Dermis blood vessel endothelial cell (primary cell): Measurements from ENCODE around the gene OLFML1. TPM values are rescaled to one million over a fixed set of nuclear protein-coding genes. Genes with fewer than 3 reads are reported as not detected.

ENCODE experiments used
- DNase-seq: peaks from one replicate; pipeline ENCODE4 v3.0.0; 2010
- total RNA-seq: library from RNA; depleted of rRNA; stranded (reverse); fragments of >200 nt; gene quantifications from 2 replicates; pipeline ENCODE4 v1.2.3, GENCODE V29; 2014

The OLFML1 gene
- total RNA-seq, 1 donor from 2014 or later, result not detected

DNA sequence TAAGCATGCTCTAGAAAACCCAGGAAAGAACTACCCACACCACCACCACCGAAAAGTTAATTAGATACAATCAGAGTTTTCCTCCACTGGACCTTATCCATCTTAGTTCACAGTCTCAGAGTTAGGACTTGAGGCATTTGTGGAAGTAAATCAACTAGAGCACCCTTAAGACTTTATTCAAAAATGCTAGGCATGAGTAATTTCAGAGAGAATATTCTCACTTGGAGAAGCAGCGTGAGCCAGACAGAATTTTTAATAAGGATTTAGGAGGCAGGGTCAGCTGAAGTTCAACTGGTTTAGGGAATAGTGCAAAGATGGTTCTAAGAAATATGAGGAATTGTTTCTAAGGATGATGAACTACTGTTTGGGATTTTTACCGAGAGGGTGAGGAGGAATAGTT, 1.2 kb upstream of the OLFML1 start:
- DNase-seq, result no peak

DNA sequence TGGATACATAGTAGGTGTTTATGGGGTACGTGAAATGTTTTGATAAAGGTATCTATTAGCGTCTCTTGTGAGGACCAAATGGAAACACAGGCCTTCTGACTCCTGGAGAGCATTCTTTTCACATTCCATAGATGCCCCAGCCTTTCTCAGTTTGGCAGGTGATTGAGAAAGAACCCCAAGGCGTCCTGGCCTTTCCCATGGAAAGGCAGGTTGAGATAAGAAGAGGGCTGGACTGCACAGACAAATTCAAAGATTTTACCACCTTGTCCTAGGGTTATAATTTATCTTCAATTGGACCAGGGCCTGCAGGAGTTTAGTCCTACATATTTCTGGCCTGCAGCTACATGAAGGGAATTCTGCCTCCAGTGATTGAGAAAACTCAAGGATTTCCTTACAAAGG, 661 bp upstream of the OLFML1 start:
- no peak for DNase-seq

DNA sequence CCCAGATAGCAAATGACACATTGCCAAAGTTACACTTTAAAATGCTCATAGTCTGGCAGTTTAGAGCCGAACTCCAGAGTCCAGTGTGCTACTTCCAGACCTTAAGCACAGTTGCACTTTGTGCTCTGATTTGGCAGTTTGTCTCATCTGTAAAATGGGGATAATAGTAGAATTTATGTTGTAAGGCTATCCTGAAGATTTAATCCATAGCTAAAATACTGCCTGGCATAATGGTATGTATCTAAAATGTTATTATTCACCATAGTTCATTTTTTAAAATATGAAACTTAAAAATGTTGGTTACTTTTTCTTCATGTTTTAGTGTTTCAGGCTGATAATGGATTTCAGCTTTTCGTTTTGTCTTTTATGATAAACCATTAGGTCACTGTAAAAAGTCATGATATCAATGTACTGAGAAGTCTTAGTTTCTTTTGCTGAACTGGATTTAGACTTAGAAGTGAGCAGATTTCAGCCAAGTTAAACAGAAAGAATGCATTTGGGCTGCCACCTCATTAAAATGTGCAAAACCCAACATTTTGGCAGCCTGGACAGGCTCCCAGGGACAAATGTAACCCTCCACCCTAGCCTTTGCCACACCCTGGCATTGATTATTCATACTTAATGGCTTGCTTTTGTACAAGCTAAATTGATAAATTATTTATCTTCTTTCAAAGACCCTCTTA, 933 bp downstream of the OLFML1 start:
- DNase-seq, result no peak

DNA sequence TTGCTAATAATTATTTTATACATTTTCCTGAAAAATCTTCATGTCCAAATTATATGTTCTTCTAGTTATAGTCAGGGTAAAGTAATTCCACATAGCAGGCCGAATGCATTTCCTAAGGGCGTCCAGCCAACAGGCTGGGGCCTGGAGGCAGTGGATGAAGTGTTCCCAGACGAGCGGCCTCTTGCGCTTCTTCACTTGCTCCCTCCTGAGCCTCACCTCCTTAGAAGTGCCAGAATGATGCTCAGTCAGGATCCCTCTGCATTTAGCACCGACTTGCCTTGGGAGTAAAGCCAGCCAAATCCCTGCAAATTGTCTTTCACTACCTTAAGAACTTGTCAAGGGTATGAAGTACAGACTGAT, 1.5 kb downstream of the OLFML1 start:
- no peak for DNase-seq

DNA sequence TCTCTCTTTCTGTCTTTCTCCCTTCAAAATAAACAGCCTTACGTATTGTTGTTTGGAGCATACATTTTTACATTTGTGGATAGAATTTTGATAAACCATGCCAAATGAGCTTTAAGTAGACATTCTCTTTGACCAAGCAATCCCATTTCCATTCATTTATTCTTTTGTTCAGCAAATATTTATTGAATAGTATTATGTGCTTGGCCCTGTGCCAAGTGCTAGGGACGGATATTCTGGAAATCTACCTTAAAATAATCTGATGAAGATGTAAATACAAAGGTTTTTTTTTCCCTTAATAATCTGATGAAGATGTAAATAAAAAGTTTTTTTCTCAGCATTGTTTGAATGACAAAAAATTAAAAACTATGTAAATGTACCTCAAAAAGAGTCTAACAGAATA, 2.1 kb downstream of the OLFML1 start:
- DNase-seq, result no peak

DNA sequence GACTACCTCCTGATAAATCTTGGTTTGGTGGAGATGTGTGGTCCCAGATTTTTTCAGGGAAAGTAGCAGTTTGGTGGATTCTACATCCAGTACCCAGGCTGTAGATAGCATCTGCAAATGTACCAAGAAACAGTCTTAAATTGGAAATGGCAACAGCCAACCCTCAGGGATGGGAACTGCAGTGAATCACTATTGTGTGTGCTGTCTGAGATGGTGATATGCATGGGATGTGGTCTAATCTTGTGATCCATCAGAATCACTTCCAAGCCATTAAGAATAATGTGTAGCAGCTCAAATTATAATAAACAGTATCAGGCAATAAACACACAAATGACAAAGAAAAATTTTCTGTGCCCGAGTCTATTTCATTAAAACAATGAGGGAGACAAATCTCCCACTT, 3.4 kb downstream of the OLFML1 start:
- no peak for DNase-seq

DNA sequence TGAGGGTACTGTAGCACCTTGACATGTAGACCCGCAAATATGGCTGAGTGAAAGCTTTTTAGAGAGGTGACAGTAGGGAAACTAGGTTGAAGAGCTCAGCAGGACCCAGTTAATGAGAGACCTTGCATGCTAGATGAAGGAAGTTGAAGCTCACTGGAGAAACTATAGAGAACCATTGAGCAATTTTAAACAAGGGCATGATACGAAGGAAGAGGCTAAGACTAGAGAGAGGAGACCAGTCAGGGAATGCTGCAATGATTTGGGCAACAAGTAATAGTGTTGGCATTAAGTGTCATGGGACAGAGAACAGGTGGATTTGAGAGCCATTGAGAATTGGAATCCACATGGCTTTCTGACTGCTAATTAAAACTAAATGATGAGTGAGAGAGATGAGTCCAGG, 4.1 kb downstream of the OLFML1 start:
- no peak for DNase-seq

DNA sequence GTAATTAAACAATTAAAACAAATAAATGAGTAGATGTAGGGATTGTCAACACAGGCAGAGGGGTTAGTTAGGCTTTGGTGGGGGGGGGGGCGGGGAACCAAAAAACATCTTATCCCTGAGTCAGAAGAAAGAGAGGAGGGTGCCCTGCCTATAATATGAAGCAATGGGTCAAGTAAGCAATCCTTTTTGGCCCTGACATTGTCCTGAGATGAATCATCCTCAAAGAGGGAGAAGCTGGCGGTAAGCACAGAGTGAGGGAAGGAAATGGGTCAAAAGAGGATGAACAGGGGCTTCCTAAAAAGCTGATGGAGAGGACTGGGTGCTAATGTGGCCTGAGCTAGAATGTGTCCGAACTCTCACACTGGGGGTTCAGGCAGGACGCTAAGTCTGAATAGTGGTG, 4.7 kb downstream of the OLFML1 start:
- no peak for DNase-seq

DNA sequence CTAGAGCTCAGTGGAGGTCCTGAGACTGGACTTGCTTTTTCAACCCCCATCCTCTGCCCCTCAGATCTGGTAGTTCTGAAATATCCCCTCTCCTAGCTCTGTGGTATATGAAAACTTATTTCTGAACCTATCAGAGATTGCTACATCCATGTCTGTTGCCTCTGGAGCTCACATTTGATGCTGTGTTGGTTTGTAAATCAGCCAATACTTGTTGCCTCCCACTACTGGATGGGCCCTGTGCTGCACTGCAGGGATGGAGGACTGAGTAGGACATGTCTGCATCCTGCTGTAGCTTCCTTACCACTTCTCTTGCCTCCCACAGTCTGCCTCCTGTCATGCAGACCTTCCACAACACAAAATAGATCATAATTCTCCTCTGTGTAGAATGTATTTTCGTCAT, 5.2 kb downstream of the OLFML1 start:
- no peak for DNase-seq

DNA sequence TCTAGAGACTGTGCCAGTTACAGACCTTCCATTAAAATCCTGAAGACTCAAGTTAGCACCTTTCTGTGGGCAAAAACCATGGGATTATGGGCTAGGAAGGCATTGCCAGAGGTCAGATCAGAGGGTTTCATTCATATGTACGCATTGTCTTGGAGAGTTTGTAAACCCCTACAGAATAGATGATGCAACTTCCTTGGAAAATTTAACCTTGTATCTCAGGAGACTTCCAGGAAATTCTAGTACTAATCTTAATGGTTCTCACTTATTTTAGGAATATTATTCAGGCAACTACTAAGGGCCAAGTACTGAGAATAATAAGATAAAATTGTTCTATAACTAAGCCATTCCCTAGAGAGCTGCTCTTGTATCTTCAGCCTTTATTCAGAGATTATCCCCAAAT, 6.9 kb downstream of the OLFML1 start:
- DNase-seq, result no peak

DNA sequence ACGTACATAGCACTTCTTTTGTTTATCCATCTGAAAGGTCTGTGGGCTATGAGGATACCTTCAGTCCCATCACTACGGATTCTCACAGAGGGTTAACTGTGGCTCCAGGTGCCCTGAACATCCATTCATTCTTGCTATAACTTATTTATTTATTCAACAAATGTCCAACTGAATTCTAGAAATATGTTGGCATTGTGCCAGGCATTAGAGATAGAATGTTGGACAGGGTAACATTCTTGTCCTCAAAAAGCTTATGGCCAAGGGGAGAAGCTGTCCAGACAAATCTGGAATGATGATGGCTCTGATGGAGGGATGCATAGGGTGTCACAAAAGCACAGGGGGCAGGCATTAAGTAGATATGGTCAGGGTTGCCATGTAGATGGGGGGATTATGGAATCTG, 8.4 kb downstream of the OLFML1 start:
- DNase-seq, result no peak

DNA sequence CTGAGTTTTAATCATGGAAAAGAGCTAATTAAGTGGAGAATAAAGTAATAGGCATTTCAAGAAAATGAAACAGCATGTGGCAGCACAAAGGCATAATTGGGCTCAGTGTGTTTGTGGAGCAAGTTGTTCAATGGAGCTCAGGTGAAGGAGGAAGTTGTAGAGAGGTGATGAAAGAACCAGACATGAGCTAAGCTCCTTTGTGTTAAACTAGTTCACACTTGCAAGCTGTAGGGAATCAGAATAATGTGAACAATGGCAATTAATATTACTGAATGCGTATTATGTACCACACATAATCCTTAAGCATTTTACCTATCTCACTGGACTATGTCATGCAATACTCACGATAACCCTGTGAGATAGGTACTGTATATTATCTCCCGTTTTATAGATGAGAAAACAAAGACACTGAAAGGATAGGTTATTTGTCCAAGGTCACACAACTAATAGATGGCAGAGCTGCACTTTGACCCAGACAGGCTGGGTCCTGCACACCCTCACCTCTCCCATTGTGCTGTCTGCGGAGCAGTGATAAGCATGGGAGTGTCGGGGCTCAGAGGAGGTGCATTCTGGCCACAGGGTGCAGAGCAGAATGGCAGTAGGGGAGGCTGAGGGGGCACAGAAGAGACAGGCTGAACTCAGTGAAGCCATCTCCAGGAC, 8.9 kb downstream of the OLFML1 start:
- no peak for DNase-seq

DNA sequence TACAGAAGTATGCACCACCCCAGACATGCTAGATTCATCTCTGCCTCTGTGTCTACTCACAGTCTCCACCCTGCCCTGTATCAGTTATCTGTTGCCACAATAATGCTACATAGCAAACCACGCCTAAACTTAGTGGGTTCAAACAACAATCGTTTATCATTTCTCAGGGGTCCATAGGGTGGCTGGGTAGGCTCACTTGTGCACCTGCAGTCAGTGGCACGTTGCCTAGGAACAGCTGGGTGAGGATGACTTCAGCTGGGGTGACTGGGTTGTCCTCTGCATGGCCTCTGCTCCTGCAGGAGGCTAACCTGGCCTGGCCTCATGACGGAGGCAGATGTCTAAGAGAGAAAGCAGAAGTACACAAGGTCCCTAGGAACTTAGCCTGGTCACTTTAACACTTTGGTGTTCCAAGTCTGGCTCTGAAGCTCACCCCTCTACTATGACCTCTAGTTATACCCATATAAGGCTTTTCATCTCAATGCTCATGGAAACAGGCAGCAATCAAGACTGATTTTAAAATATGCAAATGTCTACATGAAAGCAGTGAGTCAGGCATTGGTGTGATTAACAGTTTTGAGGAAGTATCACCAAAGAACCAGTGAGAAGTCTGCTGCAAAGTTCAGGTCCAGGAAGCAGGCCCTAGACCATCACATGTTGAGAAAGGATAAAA, 10.7 kb downstream of the OLFML1 start:
- DNase-seq, result no peak

DNA sequence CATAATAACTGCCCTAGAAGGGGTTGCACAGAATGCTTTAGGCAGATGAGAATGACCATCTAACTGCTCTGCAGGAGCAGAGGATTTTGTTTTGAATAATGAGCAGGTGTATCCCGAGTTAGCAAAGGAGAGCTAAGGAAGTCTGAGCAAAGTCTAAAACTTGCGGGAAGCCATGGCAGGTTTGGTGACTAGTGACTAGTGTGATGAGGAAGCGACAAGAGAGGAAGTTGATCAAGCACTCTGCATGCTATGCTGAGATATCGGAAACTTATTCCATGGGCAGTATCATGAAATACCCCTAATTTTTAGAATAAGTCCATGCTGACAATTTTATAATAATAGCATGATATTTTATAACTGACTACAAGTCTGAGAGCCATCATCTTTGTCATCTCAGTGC, 12.9 kb downstream of the OLFML1 start:
- no peak for DNase-seq

DNA sequence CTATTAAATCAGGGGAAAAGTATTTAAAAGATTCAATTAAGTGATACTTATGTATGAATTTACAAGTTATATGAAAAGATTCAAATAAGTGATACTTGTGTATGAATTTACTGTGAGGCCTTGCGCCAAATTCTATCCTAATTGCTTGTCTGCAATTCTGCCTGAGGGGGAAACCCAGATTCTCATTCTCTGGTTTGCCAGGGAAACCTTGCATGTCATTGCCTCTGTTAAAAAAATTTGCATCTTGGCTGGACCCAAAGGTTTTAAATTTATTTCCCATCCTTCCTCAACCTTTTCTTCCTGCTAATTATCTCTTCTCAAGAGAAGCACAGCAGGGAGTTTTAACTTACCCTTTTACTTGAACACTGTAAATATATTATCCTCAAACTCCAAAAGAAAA, 13.8 kb downstream of the OLFML1 start:
- no peak for DNase-seq

DNA sequence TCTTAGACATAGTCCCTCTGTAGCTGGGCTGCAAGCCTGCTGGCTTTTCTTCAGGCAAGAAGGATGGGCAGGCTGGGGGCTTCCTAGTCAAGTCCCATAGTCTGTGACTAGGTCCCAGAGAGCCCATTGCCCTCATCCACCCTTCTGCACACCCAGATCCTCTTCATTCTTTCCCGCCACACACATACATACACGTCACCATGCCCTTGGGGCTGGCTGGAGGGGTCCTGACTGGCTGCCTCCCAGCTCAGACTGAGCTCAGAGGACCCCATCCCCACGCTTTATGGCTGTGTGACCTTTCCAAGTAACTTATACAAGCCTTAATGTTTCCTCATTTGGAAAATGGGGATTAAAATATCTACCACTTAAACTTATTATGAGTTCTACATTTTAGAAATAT, 14.9 kb downstream of the OLFML1 start:
- DNase-seq, result no peak

DNA sequence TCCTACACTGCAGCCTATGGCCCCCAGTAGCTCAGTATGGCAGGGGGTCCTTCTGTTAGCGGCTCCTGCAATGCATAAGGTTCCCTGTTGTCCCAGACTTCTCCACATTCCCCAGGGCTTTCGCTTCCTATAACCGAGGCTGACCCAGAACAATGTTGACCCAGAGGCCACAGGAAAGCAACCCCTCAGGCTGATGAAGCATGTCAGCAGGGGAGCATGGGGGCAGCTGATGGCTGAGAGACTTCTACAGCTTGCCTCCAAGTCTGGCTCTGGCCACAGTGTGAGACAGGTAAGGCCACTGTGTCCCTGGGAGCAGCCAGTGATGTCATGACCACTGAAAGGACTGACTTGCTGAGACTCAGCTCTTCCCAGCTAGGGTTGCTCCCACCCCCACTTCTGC, 15.9 kb downstream of the OLFML1 start:
- DNase-seq, result no peak

DNA sequence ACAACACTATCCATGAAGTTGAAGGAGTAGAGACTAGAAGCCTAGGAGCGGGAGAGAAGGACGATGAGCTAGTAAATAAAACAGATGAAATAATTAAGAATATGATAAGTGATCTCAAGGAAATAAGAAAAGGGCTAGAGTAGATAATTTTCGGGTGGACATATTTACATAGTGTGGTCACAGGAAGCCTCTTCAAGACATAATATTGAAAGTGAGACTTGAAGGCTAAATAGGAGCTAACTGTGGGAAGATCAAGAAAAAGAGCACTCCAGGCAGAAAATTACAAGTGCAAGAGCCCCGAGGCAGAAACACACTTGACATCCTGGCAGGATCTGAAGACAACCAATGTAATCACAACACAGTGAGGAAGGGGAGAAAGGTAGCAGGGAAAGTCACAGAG, 16.6 kb downstream of the OLFML1 start:
- DNase-seq, result no peak

DNA sequence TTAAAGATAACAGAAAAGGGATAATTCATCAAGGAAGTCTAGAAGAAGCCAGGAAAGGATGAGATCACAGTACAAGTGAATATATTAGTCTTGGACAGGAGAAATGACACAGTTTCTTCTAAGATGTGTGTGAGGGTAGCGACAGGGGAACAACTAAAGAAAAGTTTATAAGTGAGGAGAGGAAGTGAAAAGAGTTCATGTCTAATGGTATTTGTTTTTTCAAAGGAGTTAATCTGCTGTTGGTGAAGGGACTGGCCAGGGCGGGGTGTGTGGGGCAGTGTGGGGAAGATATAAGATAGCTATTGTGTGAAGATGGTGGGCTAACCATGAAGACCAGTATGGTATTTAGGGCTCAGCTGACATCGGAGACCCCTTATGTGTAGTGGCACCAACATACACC, 20.9 kb downstream of the OLFML1 start:
- no peak for DNase-seq

DNA sequence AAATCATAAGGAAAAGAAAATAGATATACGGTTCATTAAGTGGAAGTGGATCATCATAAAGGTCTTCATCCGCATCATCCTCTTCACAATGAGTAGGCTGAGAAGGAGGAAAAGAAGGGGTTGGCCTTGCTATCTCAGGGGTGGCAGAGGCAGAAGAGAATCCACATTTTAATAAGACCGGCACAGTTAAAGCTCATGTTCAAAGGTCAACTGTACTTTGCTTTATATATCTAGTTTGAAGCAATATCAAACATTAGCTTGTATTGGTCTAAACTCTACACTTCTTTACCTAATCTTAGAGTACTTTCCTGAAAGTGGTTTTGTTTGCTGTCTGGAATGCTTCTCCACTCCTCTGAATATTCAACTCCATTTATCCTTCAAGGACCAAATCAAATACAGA, 22.8 kb downstream of the OLFML1 start:
- DNase-seq, result no peak

DNA sequence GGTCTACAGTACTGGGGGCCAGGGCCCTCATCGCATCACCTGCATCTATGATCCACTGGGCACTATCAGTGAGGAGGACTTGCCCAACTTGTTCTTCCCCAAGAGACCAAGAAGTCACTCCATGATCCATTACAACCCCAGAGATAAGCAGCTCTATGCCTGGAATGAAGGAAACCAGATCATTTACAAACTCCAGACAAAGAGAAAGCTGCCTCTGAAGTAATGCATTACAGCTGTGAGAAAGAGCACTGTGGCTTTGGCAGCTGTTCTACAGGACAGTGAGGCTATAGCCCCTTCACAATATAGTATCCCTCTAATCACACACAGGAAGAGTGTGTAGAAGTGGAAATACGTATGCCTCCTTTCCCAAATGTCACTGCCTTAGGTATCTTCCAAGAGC, 24.7 kb downstream of the OLFML1 start:
- DNase-seq, result no peak

DNA sequence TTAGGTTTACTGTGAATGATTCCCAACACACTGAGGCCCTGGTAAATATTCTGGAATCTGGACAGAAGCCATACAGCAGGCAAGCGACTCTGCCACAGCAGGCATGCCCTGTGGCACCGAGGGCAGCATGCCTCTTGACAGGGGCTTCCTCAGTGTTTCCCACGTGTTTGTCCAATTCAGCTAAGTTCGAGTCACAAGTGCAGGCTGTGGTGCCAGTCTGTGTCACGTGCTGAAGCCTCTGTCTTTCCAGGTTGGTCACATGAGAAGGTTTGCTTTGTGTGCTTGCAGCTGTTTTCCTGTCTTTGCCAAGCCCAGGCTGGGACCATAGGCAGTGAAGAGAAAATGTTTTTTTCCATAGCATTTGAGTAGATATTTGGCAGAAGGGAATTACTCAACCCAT, 26.1 kb downstream of the OLFML1 start:
- DNase-seq, result peak; percentile 66

DNA sequence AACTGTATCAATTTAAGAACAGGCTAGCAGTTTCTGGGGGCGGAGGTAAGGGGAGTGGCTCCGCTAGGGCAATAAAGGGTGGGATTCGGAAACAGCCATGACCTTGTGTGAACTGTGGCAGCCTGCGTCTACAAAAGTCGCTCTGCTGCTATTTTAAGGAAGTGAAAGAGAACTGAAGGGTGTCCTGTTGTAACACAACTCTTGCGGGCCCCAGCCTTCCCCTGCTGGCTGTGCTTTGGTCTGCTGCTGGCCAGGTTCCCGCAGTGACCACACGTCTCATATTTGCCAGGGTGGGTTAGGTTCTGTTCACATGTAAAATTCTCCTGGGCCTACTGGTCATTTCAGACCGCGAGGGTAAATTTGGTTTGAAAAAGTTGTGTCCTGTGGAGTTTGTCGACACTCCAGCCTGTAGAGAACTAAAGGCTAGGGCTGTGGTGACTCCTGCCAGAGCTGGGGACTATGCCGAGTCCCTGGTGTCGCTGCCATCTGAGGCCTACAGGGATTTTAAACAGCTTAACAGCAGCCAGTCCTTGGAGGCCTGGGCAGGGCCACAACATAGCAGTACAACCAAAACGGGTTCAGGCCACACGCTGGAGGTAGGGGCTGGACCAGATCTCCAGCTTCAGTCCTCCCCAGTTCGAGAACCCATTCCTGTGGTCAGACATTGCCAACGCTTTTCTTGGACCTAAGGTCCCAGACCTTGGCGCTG, 27.4 kb downstream of the OLFML1 start:
- DNase-seq, result no peak
